Measurements from ENCODE around the gene SMARCC1.

DNA sequence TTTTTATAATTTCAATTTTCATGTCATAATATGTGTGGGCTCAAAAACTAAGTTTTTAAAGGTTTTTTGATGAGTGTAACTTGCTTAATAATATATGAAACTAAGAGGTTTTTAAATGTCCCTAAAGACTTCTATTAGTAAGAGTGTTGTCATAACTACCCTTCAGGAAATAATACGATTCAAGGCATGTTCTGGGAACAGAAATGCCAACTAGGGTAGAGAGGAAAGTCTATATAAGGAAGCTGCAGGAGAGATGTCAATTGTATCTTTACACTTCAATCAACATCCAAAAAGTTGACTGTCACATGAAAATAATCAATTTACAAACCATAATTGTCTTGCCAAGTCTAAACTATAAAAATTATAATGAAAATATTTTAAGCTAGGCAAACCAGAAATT lies 76.3 kb downstream of the SMARCC1 start:
- TF ChIP-seq TCF7 (CRISPR knock-in tag; IDR thresholded peaks at IDR 0.05; ENCODE audit: low read depth) (no peak), NR3C1 (CRISPR knock-in tag; conservative IDR thresholded peaks at IDR 0.05; ENCODE audit: low read depth) (no peak), MXD4 (CRISPR knock-in tag; IDR thresholded peaks at IDR 0.05; ENCODE audit: borderline replicate concordance) (no peak), CBFB (CRISPR knock-in tag; IDR thresholded peaks at IDR 0.05; ENCODE audit: low read depth) (no peak), PREB (CRISPR knock-in tag; IDR thresholded peaks at IDR 0.05; ENCODE audit: borderline replicate concordance) (no peak), AFF4 (CRISPR knock-in tag; IDR thresholded peaks at IDR 0.05; ENCODE audit: borderline replicate concordance) (no peak), NFE2L1 (CRISPR knock-in tag; IDR thresholded peaks at IDR 0.05) (no peak), ATF3 (CRISPR knock-in tag; conservative IDR thresholded peaks at IDR 0.05) (no peak), KAT7 (CRISPR knock-in tag; IDR thresholded peaks at IDR 0.05; ENCODE audit: borderline replicate concordance) (no peak), ZNF317 (CRISPR knock-in tag; IDR thresholded peaks at IDR 0.05; ENCODE audit: borderline replicate concordance, low read depth) (no peak)
- TF ChIP-seq, protein P1, sequence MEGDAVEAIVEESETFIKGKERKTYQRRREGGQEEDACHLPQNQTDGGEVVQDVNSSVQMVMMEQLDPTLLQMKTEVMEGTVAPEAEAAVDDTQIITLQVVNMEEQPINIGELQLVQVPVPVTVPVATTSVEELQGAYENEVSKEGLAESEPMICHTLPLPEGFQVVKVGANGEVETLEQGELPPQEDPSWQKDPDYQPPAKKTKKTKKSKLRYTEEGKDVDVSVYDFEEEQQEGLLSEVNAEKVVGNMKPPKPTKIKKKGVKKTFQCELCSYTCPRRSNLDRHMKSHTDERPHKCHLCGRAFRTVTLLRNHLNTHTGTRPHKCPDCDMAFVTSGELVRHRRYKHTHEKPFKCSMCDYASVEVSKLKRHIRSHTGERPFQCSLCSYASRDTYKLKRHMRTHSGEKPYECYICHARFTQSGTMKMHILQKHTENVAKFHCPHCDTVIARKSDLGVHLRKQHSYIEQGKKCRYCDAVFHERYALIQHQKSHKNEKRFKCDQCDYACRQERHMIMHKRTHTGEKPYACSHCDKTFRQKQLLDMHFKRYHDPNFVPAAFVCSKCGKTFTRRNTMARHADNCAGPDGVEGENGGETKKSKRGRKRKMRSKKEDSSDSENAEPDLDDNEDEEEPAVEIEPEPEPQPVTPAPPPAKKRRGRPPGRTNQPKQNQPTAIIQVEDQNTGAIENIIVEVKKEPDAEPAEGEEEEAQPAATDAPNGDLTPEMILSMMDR (IDR thresholded peaks at IDR 0.05), result no peak
- TF ChIP-seq, protein P2, sequence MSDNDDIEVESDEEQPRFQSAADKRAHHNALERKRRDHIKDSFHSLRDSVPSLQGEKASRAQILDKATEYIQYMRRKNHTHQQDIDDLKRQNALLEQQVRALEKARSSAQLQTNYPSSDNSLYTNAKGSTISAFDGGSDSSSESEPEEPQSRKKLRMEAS (CRISPR knock-in tag; IDR thresholded peaks at IDR 0.05), result no peak
- TF ChIP-seq, protein P3, sequence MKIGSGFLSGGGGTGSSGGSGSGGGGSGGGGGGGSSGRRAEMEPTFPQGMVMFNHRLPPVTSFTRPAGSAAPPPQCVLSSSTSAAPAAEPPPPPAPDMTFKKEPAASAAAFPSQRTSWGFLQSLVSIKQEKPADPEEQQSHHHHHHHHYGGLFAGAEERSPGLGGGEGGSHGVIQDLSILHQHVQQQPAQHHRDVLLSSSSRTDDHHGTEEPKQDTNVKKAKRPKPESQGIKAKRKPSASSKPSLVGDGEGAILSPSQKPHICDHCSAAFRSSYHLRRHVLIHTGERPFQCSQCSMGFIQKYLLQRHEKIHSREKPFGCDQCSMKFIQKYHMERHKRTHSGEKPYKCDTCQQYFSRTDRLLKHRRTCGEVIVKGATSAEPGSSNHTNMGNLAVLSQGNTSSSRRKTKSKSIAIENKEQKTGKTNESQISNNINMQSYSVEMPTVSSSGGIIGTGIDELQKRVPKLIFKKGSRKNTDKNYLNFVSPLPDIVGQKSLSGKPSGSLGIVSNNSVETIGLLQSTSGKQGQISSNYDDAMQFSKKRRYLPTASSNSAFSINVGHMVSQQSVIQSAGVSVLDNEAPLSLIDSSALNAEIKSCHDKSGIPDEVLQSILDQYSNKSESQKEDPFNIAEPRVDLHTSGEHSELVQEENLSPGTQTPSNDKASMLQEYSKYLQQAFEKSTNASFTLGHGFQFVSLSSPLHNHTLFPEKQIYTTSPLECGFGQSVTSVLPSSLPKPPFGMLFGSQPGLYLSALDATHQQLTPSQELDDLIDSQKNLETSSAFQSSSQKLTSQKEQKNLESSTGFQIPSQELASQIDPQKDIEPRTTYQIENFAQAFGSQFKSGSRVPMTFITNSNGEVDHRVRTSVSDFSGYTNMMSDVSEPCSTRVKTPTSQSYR (CRISPR knock-in tag; IDR thresholded peaks at IDR 0.05), result no peak
